GM19193 (cell line): ENCODE data around the gene STAM.

Experiments
- POLR2A ChIP-seq: IDR thresholded peaks from 4 replicates; pipeline ENCODE4 v1.6.1; 2011; ENCODE audit not compliant: insufficient read depth, insufficient read length; ENCODE audit errors: extremely low read depth

STAM gene

DNA sequence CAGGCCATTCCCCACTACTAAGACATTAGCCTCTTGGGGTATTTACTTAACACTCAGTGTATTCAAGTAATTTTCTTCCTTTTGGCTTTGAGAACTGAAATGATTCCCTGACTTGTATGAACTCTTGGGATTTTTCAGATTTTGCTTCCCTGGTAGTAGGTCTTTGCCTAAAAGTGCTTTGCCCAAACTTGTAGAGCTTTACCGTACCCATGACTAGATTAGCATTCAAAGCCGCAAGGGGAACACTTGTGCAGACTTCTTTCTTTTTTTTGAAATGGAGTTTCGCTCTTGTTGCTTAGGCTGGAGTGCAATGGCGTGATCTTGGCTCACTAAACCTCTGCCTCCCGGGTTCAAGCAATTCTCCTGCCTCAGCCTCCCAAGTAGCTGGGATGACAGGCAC is 6.1 kb upstream of the STAM start:
- no peak for TF ChIP-seq POLR2A

DNA sequence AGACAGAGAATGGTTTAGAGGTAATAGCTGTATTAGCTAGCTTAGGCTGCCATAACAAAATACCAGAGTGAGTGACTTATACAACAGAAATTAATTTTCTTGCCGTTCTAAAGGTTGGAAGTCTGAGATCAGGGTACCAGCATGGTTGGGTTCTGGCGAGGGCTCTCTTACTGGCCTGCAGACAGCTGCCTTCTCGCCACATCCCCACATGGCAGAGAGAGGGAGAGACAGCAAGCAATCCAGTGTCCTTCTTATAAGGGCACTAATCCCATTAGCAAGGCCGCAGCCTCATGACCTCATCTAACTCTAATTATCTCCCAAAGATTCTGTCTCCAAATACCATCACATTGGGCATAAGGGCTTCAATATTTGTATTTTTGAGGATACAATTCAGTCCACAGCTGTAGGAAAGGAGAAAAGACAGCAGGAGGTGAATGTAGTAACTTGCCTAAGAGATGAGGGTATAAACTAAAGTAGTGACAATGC is 3.6 kb upstream of the STAM start:
- TF ChIP-seq POLR2A: no peak

DNA sequence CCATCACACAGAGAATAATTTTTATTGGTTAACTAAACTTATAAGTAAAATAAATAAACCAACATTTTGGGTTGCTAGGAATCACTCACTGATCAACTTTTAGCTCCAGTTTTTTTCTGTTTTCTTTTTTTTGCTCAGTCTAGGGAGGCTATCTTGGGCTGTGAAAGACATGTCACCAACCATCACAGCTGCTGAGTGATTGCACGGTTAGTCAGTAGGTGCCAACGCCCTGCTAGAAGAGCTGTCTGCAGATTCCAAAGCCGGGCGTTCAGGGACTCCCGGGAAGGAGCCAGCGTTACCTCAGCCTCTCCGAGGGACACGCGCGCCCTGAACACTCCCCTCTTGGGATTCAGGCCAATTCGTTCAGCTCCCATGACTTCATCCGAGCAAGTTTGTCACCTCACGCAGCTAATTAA is 604 bp upstream of the STAM start:
- TF ChIP-seq POLR2A: no peak

DNA sequence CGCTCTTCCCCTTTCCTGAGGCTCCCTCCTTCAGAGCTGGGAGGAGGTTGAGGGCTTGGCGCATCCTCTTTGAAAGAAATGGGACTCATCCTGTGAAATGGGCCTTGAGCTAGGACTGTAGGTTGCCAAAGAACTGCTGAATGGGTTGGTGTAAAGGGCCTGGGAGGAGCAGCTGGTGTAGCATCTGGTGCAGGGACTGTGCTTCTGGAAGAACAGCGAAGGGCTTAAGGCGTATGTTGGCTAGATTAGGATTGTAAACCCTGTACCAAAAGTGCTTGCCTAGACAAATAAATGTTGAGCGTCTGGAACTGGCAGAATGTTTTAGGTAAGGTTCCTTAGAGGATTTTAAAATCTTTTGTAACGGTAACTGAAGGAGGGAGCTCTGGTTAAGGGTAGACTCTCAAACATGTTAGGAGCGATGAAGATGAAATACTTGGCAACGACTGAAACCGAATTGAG is 563 bp downstream of the STAM start:
- TF ChIP-seq POLR2A: no peak

DNA sequence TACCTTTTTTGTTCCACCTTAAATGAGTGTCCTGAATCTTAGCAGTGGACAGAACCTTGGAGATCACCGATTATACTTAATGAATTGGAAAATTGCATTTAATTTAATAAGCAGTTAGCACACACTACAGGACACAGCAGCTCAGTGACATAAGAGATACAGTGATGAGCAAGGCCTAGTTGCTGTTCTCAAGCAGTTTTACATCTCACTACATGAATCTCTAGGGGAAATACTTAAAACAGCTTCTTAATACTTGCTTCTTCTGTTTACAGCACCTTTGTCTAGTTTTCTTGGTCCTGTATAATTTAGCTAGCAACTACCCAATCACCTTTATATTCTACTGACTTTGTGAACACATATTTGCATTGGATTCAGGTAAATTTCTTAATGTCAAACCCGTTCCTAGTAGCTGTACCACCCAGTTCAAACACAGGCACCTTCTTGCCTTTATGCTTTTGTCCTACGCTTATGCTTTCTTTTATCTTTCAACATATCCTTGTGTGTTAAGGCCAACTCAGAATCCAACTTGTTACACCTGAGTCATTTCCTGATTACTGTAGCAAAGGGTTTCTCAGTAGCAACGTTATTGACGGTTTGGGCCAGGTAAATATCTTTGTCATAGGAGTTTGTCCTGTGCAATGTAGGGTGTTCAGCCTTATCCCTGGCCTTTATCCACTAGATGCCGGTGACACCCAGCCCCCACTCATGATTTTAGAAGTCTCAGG is 1.8 kb downstream of the STAM start:
- TF ChIP-seq POLR2A: no peak

DNA sequence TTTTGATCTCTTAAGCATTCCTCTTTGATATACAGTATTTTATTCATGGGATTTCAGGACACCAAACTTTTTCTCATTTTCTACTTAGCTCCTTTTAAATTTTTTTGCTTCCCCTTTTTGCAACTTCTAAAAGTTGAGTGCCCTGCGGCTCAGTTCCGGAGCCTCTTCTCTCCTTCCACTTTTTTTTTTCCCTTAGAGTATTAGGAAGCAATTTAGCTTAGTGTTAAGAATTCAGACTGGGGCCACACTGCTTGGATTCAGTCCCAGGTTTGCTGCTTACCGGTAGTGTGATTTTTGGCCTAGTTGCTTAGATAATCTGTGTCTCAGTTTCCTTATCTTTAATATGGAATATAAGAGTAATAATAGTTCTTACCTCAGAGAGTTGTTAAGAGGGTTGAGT is 3.4 kb downstream of the STAM start:
- TF ChIP-seq POLR2A: no peak

DNA sequence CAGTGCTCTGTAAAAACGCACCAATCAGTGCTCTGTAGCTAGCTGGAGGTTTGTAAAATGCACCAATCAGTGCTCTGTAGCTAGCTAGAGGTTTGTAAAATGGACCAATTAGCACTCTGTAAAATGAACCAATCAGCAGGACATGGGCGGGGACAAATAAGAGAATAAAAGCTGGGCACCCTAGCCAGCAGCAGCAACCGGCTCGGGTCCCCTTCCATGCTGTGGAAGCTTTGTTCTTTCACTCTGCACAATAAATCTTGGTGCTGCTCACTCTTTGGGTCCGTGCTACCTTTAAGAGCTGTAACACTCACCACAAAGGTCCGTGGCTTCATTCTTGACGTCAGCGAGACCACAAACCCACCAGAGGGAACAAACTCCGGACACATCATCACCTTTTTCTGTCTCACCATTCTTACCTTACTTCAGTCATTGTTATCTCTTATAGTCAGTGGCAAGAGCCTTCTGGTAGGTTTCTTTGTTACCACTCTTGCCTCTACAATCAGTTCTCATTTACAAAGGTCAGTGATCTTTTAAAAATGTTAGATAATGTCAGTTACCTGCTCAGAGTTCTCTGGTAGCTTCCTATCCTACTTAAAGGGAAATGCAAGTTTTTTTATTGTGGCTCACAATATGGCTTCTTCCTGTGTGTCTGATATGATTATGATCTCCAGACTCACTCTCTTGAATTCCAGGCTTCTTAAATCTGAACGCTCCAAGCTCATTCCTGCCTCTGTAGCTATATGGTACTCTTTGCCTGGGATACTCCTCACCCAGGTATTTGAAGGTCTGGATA is 4.5 kb downstream of the STAM start:
- TF ChIP-seq POLR2A: no peak

DNA sequence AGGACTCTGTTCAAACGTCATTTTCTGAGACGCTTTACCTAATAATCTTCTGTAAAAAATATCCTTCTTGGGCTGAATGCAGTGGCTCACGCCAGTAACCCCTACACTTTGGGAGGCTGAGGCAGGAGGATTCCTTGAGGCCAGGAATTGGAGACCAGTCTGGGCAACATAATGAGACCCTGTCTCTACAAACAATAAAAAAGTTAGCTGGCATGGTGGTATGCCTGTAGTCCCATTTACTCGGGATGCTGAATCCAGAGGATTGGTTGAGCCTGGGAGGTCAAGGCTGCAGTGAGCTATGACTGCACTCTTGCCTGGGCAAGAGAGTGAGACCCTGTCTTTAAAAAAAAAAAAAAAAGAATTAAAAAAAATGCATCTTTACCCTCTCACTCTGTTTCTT is 5.1 kb downstream of the STAM start:
- TF ChIP-seq POLR2A: no peak

DNA sequence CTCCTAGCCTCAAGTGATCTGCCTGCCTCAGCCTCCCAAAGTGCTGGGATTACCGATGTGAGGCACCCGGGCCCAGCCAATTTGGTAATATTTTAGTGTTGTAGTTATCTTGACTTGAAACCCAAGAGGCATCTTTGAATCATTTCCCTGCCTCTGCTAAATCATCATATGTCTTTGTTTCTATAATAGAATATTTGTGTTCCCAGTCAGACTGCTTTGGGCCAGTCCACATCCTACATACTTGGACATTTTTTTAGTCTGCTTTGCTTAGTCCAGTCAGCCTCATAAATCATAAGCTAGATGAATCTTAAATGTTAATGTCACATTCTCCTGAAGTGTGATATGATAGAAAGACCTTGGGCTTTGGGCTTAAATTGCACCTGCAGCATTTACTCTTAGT is 5.9 kb downstream of the STAM start:
- TF ChIP-seq POLR2A: no peak

DNA sequence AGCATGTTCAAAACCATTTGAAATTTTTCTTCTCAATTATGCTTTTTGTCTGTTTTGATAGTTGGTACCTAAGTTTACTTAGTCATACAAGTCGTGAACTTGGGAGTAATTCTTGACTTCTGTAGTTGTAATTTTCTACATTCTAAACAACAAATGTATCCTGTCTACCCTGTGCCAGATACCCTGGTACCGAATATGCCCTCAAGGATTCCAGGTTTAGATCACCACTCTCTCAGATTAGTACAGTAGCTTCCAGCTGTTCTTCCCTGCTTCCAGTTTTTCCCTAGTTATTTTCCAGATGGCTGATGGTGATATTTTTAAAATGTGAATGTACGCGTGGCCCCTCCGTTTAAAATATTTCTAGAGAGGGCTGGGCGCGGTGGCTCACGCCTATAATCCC is 6.5 kb downstream of the STAM start:
- no peak for TF ChIP-seq POLR2A

DNA sequence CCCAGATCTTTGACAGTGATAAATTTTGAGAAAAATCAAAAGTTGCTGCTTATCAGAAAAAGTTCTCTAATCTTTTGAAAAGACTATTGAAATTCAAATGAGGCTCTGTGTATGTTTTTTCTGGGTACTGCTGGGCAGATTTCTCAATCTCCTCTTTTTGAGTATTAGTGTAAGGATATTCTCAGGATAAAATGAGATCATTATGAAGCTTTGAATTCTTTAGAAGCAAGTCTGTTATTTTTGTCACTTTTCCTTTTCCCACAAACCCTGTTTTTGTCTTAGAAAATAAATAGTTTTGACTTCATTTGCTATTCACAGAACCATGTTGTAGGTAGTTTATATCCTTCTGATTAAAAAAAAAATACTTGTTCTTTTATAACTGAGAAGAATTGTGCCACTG is 7.9 kb downstream of the STAM start:
- TF ChIP-seq POLR2A: no peak

DNA sequence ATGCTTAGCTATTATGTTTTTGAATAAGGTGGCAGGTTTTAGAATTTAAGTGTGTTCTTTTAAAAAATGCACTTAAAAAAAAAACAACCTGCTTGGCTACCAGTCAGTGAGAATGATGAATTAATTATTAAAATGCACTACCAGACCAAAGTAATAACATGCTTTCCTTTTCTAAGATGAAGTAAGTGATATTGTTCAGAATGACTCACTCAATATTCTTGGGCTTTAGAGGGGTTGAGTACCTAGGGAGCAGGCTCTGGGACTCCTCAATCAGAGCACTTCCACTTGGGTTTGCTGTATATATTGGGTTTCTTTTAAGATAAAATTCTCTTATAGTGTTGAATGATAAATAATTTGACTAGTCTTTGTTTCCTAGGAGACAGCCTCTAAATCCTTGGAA is 8.6 kb downstream of the STAM start:
- no peak for TF ChIP-seq POLR2A

DNA sequence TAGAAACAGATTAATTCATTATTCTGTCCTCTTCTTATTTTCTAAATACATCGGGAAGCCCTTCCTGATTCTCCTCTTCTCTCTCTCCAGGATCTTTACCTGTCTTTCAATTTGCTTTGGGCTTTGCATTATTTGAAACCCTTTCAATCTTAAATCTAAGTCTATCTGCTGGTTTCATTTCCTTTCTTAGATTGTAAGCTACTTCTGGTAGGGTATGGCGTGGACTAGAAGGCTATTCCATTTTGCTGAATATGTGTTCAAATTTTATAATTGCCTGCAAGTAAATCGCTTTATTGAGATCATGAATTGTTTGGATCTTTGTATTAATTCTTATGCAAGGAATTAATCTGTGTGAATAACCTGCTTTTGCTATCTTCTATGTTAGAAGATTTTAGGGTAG is 11.1 kb downstream of the STAM start:
- TF ChIP-seq POLR2A: no peak

DNA sequence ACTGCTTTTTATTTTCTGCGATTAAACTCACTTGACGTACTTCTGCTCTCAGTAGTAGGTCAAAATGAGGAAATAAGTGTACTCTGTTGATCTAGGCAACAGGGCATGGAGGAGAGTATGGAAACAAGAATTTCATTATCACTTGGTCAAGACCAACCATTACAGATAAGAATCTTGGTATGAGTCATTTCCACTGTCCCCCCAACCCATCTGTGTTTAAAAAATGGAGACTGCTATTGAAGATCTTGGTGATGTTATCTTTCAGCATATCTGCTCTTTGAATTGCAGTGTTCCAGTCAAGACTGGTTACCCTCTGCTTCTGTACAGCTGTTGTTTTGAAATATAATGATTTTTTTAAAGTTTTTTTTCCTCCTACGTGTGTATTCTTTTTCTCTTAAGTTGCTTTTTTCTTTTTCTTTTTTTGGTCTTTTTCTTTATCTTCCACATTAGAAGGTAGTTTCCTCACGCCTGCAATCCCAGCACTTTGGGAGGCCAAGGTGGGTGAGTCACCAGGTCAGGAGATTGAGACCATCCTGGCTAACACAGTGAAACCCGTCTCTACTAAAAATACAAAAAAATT is 11.7 kb downstream of the STAM start:
- TF ChIP-seq POLR2A: no peak

DNA sequence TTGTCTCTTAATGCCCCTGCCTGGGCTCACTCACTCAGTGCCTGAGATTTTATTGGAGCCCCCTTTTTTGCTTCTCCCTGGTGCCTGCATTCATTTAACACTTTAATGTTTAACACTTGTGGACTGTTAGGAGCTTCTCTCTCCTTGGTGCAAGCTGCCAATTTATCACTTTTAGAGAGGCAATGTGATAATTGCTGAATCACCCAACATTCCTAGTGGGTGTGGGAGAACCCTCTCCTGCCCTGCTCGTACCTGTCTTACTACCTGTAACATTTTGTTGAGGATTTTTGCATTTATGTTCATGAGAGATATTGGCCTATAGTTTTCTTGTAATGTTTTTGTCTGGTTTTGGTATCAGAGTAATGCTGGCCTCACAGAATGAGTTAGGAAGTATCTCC is 13.2 kb downstream of the STAM start:
- TF ChIP-seq POLR2A: no peak

DNA sequence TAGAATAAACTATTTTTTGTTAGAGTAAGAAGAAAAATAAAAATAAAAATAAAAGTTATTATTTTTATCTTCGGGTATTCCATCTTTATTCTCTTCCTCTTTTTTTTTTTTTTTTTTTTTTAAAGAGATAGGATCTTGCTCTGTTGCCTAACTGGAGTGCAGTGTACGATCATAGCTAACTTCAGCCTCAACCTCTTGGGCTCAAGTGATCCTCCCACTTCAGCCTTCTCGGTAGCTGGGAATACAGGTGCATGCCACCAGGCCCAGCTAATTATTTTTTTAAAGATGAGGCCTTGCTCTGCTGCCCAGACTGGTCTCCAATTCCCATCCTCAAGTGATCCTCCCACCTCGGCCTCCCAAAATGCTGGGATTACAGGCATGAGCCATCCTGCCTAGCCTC is 15.4 kb downstream of the STAM start:
- no peak for TF ChIP-seq POLR2A
